ELR (cell line): ENCODE data around the gene ZFP36L1.

Source experiments
- DNase-seq: peaks from one replicate; pipeline ENCODE4 v3.0.0-alpha.2; 2015; ENCODE audit warnings: low read depth

Gene ZFP36L1

DNA sequence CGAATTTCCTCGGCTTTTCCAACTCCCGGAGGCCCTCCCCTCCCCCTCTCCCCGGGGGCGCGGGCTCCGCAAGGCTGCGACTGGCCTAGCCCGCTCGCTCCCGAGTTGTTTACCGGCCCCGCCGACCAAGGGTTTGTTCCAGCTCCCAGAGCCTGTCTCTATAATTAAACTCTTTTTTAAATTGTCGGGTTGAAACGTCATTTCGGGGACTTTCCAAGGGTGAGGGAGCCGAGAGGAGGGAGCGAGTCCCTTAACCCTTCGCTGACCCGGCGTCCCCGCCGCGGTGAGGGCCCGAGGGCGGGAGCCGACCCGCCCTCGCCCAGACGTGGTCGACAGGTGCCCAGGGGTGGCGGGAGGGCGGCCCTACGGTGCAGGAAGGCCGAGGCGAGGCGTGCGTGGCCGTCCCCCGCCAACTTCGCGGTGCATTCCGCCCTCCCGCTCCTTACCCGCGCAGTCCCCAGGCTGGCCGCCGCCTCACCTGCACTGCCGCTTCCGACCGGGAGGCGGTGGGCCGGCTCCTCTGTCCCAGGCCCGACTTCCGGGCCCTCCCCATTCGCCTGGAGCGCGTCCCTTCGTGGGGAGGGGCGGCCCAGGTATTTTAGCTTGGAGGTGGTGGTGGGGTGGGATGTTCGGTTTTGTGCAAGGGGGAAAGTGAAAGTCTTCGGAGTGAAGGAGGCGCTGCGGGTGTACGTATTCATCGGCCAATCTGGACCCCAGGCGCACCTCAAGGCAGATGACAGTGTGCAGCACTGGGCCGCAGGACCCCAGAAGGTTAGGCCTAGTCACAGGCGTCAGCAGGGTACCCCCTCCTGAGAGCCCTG, 2.9 kb upstream of the ZFP36L1 start:
- peak; percentile 82 for DNase-seq

DNA sequence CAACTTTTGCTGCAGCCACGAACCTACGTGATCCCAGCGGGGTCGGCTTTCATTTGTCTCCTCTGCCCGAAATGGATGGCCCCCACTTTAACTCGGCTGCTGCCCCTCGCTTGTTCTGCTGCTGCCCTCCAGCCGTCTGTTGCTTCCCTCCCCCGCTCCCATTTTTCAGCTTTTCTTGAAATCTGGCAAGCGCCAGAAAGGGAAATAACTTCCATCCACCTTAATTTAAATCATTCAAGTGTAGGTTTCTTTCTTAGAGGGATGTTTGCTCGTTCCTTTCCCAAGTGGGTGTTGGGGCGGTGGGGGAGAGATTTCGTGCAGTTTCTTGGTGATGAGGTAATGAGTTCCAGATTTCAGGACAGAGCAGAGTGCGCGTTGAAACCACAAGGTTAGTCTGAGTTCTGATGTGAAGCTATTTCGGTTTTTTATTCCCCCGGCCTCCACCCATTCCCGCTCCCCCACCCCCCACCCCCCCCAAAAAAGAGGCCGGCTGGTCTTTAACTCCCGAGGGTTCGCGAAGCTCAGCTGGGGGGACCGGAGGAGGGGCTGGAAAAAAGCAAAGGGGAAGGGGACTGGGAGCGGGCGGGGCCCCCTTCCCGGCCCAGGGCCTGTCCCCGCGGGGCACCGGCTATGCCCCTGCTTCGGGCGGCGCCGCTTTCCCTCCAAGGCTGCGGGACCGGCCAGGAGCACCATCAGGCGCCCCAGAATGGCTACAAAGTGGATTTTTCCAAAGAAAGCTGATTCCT, 2.2 kb upstream of the ZFP36L1 start:
- peak; percentile 82 for DNase-seq

- peak; percentile 97 for DNase-seq
Measured at GRCh38 chr14:68794130-68794850, 1.4 kb upstream of the ZFP36L1 start.

GRCh38 chr14:68793734-68794129, 865 bp upstream of the ZFP36L1 start:
- DNase-seq, result no peak

DNA sequence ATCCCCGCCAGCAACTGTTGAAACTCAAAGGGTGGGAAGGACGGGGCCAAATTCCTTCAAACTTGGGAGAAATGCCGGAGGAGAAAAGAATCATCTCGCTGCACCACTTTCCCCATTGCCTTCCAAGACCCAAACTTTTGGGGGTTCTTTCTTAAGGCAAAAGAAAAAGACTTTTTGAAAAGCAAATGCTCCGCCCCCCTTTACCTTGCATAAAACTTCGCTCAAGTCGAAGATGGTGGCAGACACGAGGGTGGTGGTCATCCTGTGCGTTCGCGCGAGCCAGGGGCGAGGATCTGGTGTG, 239 bp downstream of the ZFP36L1 start:
- DNase-seq, result no peak

DNA sequence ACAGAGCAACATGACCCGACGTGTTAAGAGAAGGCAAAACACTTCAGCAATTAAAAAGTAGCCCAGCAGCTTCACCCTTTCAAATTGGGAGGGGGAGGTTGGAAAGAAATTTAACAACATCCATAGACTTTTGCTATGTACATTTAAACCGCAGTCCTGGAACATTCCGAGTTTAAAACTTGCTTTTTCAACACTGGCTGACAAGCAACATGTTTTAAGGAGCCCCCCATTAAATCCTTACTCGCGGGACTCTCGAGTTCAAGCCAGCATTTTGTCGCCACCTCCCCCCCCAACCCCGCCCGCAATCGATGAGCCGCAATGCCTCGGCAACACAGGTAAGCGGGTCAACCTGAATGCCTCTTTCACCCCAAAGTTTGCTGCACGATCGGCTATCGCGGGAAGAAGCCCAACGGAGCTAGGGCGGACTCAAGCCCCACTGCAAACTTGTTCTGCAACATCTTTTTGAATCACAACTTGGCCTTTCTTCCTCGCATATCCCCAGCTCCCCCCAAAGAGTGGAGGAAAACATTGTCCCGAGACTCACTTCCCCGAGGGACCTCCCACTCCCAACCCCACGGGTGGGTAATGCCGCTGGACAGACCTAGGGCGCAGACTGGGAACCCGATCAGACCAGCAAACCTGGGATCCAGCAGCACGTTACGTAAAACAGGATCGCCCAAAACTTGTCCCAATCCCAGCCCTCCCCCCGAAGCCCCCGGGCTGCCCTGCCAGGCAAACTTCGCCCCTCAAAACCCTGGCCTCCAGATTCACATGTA, 777 bp downstream of the ZFP36L1 start:
- DNase-seq, result peak; percentile 32

- DNase-seq, result peak; percentile 71
Measured at GRCh38 chr14:68791078-68791901, 1.6 kb downstream of the ZFP36L1 start.

- DNase-seq, result no peak
Measured at GRCh38 chr14:68790644-68791077, 2.2 kb downstream of the ZFP36L1 start.

DNA sequence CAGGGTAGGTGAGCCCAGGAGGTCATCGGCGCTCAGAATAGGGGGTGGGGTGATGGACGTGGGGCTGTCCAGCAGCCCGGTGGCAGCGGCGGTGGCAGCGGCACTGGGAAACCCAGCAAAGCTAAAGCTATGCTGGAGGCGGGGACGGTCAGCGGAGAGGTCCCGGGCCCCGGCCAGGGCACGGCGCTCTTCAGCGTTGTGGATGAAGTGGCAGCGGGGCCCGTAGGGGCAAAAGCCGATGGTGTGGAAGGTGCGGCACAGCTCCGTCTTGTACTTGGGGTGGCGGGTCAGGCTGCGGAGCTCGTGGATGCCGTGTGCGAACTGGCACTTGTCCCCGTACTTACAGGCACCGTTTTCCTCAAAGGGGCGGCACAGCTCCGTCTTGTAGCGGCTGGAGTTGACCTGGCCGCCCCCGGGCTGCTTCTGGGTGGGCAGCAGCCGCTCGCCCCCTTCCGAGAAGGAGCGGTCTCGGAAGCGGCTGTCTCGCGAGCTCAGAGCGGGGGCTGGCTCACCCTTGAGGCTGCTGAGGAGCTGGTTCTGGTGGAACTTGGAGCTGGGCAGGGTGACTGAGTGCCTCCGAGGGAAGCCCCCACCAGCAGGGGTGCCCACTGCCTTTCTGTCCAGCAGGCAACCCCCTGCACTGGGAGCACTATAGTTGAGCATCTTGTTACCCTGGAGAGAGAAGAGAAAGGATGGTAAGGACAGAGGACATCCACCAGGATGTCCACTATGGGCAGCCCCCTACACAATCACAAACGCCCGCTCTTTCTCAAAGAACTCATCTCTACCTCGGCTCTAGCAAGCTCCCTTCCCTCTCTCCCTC, 2.8 kb downstream of the ZFP36L1 start:
- peak; percentile 55 for DNase-seq

DNA sequence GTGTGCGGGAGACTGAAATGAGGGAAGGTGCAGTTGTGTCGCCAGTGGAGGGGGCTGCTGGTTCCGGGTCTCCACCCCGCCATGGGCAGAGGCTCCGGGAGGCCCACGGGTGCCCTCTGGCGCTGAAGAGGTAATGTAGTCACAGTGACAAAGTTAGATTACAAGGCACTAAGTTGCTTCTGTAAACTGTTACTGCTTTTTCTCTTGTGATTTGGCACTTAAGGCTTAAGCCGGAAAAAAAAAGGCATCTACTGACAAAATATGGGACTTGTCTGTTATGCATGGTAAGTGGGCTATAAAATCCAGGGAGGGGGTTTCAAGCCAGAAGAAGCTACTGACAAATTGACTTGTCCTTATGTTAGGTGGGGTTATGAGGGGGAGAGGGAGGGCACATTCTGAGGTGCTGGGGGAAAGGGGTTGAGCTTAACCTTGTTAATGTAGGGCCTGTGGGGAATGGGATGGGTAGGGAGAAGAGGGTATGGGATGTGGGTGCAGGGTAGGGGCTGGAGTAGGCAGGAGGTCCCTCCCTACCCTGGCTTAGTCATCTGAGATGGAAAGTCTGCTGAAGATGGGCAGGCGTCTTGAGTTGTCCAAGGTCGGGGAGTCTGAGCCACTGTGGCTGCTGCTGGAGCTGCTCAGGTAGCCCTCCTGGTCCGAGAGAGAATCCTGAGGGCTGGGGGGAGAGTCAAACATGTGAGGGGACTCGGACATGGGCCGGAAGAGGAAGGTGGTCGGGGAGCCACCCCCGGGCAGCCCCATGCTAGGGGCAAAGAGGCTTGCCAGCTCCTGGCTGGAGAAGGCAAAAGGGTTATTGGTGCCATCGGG, 3.7 kb downstream of the ZFP36L1 start:
- DNase-seq, result peak; percentile 88

DNA sequence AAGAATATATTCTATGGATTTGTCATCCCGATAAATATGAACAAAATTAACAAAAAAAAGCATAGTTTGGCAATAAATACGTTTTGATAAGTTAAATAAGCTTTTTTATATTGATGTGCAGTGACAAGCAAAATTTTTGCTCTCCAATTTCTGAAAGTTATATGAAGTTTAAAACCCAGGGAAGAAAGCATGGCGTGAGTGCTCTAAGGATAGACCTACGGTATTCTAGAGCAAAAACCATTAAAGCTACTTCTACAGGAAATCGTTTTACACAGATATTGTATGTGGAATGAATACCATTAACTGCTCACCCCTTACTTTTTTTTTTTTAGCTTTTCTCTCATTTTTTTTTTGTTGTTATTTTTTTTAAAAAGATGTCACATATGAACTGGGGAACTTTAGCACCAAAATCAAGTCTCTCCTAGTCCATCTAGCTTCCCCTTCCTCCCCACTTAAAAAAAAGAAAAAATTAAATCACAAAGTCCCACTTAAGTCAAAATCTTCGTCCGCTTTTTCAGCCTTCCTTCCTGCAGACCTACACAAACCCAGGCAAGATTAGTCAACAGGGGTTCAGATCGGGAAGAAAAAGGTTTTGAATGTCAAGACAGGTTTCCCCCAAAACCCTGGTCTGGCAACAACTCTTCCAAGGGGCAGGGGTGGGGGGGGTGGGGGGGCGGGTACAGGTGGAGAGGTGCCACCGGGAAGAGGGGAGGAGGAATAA, 4.4 kb downstream of the ZFP36L1 start:
- DNase-seq, result peak; percentile 19

- DNase-seq, result peak; percentile 59
Measured at GRCh38 chr14:68787092-68787992, 5.5 kb downstream of the ZFP36L1 start.

- DNase-seq, result peak; percentile 80
Measured at GRCh38 chr14:68786491-68787091, 6.3 kb downstream of the ZFP36L1 start.

DNA sequence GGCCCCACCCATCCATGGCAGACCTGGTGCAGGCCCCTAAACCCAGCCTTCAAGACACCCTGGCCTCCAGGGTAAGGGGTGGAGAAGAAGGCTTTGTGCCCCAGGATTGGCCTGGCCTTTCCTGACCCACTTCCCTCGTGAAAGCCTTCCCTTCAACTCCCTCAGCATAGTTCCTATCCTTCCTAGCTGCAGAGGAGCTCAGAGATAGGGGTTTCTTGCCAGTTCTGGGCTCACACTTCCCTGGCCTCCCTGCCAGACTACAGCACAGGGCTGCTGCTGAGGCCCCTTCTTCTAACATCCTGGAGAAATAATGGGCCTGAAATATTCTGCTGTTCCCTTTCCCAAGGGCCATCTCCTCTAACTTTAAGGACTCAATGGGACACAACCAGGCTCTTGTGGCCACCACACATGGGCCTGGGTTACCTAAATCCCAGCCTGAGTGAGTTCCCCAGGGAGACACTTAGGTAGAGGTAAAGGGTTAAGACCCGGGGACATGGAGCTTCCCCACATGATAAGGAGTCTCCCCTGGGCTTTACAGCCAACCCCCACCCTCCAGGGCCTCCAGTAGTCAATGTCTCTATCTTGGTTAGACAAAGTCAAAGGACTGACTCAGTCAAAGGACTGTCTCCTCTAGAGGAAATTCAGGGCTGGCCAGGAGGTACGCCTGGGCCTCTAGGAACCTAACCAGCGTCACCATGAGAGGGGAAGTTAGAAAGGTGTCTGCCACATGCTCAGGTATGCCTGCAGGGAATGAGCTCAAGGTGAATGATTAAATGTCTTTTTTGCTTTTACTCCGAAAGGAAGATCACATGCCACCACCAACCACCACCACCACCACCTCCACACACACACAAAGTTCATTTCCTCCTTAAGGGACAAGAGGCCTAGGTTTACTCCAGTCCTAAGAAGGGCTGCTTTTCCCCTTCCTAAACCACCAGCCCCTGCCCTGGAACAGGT, 7.1 kb downstream of the ZFP36L1 start:
- DNase-seq, result peak; percentile 53

GRCh38 chr14:68784978-68785533, 7.8 kb downstream of the ZFP36L1 start:
- DNase-seq, result peak; percentile 98
